Activated T-helper 9 cell treated with anti-CD3 and anti-CD28 coated beads, Interleukin-2, amount 50 U/mL, for 16 hours (primary cell): ENCODE data around the gene WNT3A.

ENCODE experiments used
- DNase-seq: peaks from one replicate; pipeline ENCODE4 v3.0.0-alpha.2; 2020; ENCODE audit warnings: low read depth

The WNT3A gene

DNA sequence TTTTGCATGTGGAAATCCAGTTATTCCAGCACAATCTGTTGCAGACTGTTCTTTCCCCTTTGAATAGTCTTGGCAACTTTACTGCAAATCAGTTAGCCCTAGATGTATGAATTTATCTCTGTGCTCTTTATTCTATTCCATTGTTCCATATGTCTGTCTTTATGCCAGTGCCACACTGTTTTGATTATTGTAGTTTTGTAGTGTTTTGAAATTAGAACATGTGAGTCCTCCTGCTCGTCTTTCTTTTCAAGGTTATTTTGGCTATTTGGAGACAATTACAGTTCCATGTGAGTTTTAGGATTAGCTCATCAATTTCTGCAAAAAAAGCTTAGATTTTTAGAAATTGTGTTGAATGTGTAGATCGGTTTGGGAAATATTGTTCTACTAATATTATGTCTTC, 26.6 kb downstream of the WNT3A start:
- DNase-seq: no peak

DNA sequence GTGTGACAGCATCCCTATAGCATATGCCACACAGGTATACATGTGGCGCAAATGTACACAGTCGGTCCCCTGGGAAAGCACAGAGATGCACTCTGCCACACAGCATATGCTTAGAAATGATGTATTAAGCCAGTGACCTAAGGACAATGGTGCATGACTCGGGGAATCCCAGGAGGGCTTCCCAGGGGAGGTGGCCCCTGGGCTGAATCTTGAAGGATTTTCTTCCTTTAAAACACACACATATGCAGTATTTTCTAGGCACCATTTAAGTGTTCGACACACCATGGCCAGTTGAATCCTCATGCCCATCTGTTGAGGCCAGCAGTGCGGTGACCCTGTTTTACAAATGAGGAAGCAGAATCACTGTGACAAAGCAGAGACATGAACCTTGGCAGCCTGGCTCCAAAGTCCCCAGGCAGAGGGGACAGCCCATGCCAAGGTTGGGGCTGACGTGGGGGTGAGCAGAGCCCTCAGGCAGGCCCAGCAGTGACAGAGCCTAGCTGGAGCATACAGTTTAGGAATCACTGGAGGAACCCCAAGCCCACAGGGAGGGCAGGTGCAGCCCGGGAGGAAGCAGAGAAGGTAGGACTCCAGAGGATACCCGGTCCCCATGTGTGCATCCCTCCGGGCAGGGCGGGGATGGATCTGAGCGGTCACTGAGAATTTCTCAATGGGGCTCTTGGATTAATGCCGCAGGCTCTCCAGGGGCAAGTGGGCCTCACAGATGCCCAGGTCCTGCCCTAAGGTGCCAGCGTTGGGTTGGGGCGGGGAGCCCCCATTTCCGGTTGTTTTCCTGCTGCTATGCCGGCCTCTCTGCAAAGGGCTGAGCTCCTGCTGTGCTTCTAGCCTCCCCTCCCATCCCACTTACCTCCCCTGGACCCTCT, 28.4 kb downstream of the WNT3A start:
- DNase-seq: no peak

DNA sequence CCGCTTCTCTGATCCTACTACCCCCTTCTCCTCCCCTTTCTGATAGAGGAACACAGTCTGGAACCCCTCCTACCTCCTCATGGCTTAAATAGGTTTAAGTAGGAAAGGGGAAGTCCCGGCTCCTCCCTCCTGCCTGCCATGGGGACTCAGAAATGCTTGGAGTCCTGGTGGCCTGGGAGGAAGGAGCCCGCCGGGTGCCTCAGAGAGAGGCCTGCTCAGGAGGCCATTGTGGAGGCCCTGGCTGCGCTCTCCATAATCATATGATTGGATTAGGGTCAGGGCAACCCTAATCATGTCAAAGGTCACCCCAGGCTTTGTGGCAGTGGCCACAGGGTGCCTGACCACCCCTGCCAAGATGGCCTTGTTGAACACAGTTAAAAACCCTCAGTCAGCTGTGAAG, 29.0 kb downstream of the WNT3A start:
- no peak for DNase-seq

DNA sequence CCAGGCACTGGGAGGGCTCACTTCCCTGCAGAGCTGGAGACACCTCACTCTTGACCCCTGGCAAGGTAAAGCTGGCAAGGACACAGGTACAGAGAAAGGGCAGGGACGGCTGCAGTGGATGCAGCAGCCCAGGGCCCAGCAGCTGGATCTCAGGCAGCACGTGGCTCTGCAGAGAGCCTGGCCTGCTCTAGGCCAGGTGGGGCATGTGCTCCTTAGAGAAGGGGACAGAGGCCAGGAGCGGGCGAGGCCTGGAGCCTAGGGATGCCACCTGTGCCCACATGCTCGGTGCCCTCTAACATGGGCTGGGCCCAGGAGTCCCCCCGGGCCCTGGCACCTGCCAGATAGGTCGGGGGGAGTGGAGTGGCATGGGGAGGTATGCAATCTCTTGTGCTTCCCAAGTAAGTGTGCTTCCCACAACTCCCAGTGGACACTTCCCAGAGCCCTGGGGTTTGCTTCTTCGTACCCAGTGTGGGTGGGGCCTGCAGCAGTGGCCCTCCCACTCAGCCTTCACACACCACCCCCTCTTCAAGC, 30.0 kb downstream of the WNT3A start:
- no peak for DNase-seq

DNA sequence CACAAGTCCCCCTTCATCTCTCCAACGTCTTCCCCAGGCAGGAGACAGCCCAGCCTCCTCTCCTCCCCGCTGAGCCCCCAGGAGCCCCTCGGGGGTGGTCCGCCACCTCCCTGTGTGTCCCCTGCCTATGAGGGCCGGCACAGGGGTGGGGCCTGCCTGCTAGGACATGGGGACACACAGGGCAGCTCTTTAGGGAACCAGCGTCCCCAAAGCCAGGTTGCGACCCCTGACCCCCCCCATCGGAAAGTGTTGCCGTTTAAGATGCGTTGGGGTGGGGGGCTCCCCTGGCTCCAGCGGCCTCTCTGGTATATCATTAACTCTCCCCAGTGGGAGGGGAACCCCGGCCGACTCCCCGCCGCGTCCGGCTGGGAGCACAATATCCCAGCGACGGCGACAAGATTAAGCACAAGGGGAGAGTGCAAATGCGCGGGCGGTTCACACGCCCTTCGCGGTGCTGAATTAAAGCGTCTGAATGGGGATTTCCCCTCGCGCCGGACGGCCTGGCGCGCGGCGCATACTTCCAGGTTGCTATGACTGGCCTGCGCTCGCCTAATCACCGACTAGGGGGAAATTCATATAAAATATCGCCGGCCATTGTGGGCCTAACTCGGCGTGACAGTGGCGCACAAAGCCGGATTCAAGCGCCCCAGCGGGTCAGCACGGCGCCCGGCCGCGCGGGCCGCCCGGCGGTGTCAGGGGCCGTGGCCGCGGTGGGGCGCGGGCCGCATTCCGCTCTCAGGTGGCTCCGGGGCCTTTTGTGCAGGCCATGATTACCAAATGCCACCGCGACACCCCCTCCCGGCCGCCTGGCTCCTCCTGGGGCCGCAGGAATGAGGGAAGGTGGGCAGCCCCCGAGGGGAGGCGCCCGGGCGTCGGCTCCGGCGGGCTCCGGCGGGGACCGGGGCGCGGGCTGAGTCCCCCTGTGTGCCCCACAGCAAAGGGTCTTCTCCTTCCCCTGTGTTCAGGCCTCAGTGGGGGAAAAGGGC, 30.9 kb downstream of the WNT3A start:
- no peak for DNase-seq

DNA sequence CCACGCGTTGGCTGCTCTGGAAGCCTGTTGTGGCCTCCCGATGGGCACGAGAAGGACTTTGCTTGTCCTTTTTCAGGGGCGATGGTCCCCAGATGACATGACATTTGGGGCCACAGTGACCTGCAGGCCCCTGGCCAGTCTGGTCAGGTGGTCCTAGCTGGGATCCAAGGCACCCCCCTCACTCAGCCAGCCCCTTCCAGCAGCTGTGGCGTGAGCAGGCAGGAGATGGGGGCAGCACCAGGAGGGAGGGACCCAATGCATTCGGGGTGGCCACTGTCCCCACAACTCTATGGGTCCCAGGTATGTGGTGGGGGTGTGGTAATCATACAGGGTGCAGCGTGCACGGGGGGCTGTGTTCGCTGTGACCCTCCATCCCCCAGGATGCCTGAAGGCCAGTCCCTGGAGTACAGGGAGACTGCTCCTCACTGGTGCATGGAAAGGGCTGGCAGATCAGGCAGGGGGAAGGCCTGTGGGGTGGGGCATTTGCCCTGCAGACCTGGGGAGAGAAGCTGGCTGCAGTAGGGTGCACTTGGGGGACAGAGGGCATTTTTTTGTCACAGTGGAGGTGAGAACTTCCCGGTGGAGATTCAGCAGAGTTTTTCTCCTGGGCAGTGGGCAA, 31.7 kb downstream of the WNT3A start:
- no peak for DNase-seq

DNA sequence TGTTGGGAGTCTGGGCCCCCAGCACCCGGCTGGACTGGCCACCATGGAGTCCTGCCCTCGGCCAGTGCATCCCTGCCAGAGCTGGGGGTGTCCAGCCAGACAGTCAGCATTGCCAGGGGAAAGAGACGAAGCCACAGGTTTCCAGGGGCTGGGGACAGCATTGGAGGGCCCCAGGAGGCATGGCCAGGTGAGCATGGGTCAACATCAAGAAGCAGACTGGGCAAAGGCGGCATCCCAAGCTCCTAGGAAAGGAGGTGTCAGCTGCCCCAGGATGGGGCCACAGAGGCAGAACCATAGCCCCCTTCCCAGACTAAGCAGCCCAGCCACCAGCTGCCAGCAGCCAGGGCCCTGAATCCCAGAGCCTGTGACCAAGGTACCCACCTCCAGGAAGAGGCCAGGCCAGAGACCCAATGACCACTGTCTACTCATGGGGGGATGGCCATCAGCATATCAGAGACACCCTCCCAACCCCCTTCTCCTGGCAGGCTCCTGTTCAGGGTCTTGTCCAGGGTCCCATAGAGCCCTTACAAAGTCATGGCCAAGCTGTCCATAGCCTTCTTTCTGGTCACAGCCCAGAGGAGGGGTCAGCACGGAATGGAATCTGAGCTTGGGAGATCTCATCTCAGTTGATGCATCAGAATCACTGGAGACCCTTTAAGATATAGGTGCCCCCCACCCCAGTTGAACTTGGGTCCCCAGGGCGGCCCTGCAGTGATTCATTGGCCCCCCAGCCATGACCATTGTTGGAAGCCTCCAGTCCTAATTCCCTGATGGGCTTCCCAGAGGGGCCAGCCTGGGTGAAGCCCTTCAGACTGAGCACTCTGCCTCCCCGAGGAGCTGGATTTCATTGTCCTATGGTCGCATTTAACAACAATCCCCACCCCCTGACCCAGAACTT, 32.5 kb downstream of the WNT3A start:
- no peak for DNase-seq

DNA sequence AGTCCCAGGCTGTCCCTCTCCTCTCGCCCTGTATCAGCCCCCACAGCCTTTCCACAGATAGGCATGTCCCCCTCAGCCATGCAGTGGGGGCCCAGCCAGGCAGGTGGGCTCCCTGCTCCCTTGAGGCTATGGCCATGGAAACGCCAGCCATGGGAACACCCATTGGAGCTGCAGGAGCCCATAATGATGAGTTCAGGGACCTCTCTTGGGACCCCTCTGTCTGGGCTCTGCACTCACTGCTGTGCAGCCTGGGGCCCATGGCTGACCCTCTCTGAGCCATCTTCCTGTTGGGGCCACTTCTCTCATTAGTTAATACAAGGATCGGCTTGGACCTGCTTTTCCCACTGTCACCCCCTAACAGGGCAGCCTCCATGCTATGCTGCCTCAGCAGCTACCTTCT, 33.2 kb downstream of the WNT3A start:
- DNase-seq: no peak

DNA sequence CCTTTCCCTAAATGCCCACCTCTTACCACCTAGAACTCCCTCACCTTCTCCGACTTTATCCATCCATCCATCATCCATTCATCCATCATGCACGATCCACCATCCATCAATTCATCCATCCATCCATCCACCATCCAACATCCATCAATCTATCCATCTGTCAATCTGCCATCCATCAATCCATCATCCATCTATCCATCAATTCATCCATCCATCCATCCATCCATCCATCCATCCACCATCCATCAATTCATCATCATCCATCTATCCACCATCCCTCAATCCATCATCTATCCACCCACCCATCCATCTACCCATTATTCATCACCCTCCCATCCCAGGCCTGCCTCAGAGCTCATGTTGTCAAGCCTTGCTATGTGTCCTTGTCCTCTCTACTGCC, 34.5 kb downstream of the WNT3A start:
- no peak for DNase-seq

DNA sequence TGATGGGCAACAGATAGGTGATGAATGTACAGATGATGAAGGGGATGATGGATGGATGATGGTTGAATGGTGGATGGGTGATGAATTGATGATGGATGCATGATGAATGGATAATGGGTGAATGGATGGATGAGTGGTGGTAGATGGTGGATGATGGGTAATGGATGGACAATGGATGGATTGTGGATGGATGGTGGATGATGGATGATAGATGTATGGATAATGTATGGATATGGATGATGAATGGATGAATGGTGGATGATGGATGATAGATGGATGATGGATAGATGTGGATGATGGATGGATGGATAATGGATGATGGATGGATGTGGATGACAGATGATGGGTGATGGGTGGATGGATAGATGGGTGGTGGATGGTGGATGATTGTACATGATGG, 35.7 kb downstream of the WNT3A start:
- DNase-seq: no peak

DNA sequence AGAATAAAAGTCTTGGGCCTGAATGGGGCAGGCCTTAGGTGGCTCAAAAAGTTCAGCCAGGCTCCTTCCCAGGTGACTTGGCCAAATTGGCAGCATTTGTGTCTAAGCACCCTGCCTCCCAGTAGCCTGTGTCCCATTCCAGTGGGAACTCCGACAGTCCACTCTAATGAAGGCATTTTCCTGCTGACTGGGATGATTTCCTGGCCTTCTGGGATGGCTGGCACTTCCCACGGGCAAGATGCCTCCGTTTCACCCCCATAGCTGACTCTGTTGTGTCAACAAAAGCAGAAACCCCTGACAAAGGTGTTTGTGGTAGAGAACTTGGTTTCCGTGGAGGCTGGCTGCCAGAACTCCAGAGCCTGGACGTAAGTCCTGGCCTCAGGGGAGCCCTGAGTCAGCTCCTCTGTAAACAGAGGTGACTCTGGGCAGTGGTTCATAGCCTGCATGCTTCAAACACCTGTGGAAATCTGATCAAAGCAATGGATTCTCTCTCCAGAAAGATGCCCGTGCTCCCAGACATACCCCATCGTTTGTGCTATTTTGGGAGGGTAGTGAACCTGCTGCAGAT, 36.6 kb downstream of the WNT3A start:
- no peak for DNase-seq

DNA sequence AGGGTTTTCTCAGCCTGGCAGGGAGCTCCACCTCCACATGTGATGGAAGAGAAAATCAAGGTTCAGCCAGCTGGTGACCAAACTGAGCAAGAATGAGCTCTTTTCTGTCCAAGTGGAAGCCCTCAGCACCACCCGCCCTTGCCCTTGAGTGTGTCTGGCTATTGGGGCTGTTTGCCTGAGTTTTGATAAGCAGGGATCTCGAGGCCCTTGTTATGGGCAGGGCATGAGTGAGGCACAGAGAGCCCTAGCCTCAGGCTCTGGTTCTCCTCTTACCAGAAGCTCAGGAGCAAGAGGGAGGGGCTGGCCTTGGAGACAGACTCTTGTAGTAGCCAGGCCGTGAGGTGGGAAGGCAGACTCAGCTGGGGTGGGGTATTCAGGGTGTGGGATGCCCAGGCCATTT, 38.2 kb downstream of the WNT3A start:
- DNase-seq: no peak

DNA sequence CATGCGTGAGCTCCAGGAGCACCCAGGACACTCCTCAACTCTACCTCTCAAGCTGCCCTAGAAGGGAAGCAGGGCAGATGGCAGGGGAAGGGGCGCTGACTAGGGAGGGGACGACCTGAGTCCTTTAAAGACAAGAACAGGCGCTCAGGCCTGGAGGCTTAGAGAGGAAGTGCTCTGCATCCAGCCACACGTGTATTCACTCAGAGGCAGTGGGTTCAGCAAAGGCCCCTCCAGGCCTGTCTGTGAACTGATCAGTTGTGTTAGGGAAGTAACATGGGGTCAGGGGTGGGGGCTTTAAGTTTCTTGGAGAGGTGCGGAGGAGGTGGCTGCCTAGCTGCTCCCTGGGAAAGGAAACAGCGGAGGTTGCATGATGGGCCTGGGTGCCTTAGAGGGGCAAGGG, 38.6 kb downstream of the WNT3A start:
- no peak for DNase-seq

DNA sequence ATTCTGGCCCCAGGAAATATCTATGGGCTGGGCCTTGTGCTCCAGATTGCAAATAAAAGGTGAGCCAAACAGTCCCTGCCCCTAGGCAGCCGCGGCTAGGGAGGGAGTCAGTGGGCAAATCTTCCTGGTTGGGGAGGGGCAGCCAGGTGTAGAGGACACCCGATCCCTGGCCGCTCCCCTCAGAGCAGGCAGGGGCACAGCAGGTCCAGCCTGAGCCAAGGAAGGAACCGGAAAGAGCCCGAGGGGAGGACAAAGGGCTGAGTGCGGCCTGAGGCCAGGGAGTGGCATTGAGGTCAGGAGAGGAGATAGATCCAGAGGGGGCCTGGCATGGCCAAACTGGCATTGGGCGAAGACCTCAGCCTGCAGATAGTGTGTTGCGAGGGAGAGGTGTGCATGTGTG, 39.1 kb downstream of the WNT3A start:
- no peak for DNase-seq

DNA sequence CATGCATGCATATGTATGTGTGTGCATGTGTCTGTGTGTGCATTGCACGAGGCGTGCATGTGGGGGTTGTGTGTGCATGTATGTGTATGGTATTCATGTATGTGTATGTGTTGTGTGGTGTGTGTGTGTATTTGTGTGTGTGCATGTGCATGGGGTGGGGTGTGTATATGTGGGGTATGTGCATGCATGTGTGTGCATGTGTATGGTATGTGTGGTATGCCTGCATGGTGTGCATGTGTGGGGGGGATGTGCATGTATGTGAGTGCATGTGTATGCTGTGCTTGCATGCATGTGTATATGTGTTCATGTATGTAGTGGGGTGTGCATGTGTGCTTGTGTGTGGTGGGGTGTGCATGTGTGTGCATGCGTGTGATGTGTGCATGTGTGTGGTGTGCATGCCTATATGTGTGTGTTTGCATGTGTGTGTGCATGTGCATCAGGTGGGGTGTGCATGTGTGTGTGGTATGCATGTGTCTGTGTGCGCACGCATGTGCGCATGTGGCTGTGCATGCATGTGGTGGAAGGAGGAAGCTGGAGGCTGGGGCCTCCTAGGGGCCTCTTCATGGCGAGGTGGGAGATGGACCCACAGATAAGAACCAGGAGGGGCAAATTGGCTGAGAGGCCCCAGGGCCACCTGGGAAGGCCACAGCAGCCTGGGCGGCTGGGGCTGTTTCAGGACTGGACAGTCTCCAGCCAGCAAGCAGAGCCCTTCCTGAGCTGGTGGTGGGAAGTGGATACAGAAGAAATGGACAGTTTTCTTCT, 39.8 kb downstream of the WNT3A start:
- DNase-seq: no peak

DNA sequence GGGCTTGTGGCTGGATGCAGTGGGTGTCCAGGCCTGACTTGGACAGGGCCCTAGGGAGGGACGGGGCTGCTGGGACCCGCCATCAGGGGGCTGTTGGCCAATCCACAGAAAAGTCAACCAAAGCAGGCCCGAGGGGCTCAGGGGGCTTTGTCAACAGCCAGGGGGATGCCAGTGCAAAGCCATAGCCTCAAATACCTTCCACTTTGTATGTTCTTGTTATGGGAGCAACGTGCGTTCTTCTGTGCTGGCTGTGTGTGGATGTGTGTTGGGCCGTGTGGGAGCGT, 40.3 kb downstream of the WNT3A start:
- DNase-seq: no peak

DNA sequence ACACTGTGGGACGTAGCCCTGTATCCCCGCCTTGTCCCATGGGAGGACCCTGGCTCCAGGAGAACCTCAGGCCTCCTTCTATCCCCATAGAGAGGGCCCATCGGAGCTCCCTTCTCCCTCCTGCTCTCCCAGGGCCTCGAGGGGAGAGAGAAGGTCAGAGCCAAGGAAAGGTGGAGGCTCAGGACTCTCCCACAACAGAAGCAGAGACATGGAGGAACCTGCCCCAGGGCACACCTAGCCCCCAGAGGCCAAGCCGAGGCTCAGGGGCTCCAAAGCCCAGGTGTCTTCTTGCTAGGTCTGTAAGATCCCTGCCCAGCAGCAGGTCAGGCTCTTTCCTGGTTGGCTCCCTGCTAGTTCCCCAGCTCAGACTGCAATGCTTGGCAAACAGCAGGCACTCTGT, 41.3 kb downstream of the WNT3A start:
- DNase-seq: no peak

DNA sequence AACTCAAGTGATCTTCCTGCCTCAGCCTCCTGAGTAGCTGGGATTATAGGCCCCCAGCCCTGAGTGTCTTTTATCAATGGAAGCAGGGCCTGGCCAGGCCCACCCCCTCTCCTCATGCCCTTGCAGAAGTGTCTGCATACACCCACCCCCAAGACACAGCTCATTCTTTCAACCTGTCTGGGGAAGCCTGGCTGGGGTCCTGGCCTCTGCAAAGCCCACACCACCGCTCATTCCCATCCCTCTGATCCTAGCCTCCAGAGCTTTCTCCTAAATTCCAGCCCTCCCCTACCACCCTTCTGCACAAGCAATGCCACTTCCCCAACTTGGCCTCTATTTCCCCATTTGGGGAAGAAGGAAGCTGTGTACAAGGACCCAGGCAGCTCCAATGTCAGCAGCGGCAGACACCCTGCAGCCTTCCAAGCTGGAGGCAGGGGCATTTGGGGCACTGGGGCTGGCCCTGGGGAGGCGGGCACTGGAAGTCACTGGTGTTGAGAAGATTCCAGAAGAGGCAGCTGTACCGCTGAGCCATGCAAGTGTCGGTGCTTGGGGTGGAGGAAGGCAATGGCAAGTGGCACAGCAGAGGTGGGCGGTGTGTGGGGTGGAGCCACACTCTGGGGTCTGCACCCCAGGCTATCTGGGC, 42.0 kb downstream of the WNT3A start:
- no peak for DNase-seq

DNA sequence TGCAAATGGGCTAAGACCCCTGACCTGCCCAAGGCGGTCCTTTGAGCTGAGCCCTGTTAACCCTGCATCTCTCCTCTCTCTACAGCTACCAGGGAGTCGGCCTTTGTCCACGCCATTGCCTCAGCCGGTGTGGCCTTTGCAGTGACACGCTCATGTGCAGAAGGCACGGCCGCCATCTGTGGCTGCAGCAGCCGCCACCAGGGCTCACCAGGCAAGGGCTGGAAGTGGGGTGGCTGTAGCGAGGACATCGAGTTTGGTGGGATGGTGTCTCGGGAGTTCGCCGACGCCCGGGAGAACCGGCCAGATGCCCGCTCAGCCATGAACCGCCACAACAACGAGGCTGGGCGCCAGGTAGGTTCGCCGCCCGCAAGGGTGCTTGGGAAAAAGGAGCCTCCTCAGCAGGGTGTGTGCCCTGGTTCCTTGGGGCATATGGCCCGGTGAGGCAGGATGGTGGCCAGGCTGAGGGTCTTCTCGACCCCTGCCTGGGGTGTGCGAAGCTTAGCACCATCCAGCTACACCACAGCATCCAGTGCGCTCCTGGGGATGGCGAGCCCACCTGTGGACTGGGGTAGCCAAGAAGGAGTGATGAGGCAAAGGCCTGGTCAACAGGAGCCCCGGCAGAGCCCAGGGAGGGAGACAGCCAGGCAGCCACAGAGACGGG, 43.9 kb downstream of the WNT3A start:
- DNase-seq: no peak
